HG03457 (cell line): Measurements from ENCODE around the gene SYNE3.

Source experiments
- ATAC-seq: cut with Tn5 transposase; IDR thresholded peaks from one replicate; pipeline ENCODE4 v1.9.1; 2021; ENCODE audit warnings: moderate number of reproducible peaks; ENCODE audit not compliant: unreplicated experiment

SYNE3 gene

DNA sequence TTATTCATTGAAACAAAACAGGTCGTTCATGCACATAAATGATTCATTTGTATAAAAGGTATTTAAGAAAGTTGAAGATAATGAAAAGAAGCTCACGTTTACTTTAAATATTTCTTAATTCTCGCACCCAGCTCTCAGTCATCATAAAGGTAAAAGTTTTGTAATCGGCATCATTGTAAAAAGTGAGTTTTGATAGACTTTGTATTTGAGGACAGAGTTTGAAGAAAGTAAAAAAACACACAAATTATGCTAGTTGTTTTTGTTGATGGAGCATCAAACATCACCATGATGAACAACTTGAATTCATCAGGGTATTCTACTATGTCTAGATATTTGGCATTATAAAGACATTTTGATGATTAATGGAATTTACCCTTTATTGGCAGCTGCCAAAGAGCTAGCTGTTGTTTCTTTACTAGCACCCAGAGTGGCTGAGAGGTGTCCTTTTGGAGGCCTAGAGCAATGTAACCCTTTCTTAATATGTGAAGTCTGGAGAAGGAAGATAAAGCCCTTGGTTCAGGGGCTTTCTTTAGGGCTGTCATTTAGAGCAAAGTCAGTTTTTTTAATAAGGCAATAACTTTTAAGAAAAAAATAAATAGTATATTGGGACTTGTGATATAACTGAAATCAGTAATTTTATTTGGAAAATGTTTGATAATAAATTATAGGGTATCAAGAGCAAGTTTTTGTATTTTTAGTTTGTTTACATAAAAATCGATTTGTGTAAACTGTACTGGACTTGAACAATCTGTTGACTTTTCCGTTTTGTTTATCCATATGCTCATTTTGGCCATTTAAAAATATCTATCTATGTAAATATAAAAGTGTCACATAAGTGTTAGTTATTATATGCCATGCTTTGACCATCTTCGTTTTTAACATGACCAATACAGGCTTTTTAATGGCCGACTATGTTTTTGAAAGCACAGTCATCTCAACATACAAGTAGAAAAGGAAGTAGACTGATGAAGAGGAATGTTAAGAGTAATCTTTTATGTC, 25.8 kb upstream of the SYNE3 start:
- no peak for ATAC-seq

- ATAC-seq, result no peak
Measured at GRCh38 chr14:95541346-95541745, 24.9 kb upstream of the SYNE3 start.

GRCh38 chr14:95540236-95540855, 23.9 kb upstream of the SYNE3 start:
- no peak for ATAC-seq

- ATAC-seq, result no peak
Measured at GRCh38 chr14:95538801-95539509, 22.5 kb upstream of the SYNE3 start.

DNA sequence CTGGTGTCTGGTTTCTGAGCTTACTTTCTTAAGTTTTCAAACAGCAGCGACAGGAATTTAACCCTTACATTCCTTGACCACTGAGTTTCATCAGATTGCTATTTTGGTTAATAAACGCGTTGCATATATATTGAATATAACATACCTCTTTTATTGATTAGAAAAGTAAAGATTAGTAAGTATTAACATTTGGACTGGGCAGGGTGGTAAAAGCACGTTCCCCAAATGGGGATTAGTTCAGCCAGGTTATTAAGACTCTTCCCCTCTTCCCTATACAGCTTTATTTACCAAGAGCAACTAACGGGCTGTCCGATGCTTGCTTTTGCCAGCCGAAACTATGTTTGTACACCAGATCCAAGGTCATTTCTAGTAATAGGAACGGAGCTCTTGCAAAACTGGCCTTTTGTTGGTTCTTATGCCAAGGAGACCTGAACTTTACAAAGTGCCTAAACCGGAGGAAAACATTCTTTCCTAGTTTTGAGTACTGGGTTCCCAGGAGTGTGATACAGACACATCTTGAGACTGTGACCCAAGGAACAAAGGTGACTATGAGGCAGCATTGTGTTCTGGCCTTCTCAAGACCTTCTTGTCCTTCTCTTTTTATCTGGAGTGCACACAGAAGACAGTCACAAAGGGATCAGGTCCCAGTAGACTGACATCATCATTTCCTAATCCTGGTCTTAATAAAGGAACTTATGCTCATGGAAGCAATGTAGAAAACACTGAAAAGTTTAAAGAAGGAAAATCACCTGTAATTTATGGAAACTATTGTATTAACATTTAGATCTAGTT, 21.0 kb upstream of the SYNE3 start:
- ATAC-seq, result no peak

DNA sequence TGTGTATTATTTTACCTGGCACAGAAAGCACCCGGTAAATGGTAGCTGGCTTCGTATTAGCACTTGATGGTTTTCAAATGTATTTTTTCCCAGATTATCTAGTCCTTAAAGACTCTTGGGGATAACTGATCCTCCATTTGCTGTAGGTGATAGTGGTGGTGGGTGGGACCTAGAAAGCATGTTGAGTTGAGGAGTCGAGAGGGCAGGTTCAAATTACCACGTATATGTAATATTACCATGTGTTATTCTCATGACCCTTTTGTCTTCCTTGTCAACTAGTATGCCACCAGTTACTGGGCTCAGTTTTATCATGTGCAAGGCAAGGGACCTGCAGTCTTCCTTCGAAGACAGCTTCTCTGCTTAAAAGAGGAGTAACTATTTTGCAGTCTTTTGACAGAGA, 20.2 kb upstream of the SYNE3 start:
- ATAC-seq, result no peak

- ATAC-seq, result no peak
Measured at GRCh38 chr14:95536036-95536593, 19.7 kb upstream of the SYNE3 start.

DNA sequence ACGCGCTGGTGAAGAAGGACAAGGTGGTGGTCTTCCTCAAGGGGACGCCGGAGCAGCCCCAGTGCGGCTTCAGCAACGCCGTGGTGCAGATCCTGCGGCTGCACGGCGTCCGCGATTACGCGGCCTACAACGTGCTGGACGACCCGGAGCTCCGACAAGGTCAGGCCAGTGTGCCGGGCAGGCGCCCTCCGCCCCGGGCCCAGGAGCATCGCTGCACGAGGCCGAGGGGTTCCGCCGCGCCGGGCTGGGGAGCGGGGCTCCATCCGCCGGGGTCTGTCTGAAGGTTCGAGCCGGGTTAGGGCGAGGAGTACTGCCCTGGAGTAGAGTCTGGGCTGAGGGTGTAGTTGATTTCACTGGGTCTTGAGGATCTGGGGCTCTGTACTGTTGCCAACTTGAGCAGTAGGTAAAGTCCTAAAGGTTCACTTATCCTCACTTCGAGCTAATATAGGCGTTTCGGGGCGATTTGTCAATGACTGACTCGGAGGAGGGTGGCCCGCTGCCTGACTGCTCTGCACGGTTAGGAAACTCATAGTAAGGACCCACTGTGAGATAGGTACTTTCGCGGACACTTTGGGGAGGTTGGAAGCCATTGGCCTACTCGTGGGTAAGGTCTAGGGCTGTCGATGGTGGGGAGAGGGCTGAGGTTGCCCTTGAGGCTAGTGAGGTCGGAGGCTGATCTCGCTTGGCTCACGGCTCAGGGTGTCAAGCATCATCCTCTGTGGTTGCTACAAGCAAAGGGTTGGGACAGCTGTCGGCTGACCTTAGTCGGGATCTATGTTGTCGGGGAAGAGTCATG, 19.0 kb upstream of the SYNE3 start:
- ATAC-seq, result no peak

DNA sequence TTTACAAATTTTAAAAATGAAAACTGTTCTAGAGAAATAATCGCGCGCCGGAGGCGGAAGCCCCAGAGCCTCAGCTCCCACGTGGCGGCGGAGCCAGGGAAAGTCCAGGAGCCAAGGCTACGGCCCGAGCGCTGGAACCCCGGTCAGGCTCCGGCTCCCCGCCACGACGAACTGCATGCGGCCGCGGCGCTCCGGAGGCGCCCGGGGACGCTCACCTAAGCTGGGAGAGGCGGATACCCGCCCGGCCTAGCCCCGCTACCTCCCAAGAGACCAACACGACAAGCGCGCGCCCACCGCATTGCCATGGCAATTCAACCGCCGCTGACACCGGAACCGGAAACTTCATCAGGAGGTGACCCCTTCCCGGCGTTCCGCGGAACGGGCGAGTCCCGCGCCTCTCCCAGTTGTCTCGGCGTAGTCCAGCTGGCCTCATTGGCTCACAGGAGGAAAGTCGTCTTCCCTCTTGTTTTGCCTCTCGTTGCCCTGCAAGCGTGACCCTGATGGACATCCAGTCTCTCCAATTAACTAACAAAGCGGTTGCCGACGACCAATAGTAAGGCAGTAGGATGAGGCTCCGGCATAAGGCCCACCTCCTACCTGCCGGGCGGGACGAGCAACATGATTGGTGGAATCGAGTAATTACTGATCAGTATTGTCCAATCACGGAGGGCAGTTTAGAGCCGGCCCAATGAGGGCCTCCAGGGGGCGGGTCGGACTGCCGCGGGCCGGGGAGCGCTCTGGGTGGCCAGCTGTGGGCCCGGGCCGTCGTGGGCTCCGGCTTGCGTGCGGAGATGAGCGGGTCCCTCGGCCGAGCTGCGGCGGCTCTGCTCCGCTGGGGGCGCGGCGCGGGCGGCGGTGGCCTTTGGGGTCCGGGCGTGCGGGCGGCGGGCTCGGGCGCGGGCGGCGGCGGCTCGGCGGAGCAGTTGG, 18.1 kb upstream of the SYNE3 start, which contains the start of gene GLRX5:
Gene GLRX5, plus strand, starts transcription at position 752 of the 927 bp plus-strand sequence. Its CDS starts 40 bp downstream, at position 792.
- peak; percentile 85 for ATAC-seq

DNA sequence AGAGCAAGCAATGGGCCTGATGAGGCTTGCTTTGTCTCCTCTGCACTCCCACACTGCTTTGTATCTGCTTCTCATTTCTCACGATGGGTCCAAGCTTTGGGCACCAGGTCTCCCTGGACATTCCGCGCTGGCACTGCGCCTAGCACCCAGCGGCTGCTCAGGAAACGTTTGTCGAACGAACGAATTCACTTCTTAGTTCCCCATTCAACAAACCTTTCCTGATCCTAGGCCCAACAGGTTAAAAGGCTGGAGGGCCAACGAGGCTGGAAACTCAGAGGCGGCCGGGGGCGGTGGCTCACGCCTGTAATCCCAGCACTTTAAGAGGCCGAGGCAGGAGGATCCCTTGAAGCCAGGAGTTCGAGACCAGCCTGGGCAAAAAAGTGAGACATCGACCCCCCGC, 17.4 kb upstream of the SYNE3 start:
- no peak for ATAC-seq

DNA sequence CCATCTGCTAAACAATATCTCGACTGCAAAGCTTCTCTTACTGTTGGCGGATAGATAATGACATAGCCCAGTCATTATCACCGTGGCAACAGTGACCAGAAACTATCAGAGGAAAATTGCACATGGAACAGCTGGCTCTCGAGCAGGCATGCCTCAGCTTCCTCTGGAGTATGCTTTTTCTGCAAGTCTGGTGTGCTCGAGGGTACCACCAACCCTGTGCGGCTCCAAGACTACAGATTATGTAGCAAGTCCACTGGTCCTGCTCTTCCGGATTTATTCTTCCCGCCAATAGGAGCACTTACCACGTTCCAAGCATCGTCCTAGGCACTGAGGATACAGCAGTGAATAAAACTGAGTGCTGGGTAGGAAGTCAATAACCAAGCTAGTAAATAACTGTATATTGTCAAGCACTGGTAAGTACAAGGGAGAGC, 17.0 kb upstream of the SYNE3 start:
- no peak for ATAC-seq

DNA sequence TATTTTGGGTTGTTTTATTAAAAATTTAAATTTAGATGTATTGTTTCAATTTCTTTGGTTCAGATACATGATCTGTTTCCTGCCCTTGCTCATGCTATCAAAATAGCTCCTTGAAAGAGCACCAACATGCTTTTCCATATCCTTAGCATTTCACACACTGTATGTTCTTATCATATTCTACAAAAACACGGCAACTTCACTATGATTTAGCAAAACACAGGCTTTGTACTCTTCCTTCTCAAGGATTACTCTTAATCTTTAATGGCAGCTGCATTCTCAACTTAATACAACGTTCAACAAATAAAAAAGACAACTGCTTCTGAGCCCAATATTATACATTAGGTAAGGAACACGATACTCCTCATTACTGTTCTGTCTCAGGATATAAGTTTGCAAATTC, 15.5 kb upstream of the SYNE3 start:
- ATAC-seq, result no peak

DNA sequence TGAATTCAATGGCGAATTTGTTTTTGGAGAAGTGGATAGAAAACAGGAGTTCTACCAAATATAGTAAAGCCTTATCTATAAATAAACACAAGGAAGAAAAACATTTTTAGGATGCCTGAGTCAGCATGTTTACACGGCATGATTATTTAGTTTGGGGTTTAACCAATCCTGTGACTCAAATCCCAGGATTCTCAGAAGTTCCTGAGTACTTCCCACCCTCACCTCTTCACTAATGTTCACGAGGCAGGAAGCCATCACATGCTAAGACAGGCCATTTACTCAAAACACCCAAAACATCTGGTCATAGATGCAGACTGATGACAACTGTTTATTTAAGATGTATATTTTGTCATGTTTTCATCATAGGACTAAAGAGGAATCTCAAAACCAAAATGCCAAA, 15.0 kb upstream of the SYNE3 start:
- ATAC-seq, result no peak

GRCh38 chr14:95530473-95531276, 14.2 kb upstream of the SYNE3 start:
- ATAC-seq, result no peak

- ATAC-seq, result no peak
Measured at GRCh38 chr14:95529216-95529615, 12.8 kb upstream of the SYNE3 start.

- no peak for ATAC-seq
Measured at GRCh38 chr14:95527387-95528002, 11.0 kb upstream of the SYNE3 start.
